Bone marrow (tissue), 2 donors: ENCODE results near the gene SGMS2.
"Not testable (repeated sequence)": the region's sequence is repeated elsewhere in the genome, so short reads cannot be mapped to it uniquely, and the experiment has no call there.

Source experiments
- DNase-seq, 2 donors: peaks; one replicate each; lab custom pipeline; 2025; lab: John Stamatoyannopoulos, UW

The SGMS2 gene

GRCh38 chr4:107913283-107913899 is 88.7 kb downstream of the SGMS2 start:
- DNase-seq = peak in 1 of 2 donors; percentile 30

- DNase-seq = no peak
These were observed 90.5 kb downstream of the SGMS2 start for GRCh38 chr4:107915220-107915619.

GRCh38 chr4:107916623-107917022 is 91.9 kb downstream of the SGMS2 start:
- DNase-seq = no peak

- DNase-seq = no peak
These were observed 92.8 kb downstream of the SGMS2 start for GRCh38 chr4:107917500-107917899.

- DNase-seq = no peak
These were observed 98.0 kb downstream of the SGMS2 start for GRCh38 chr4:107922486-107923473.

- not testable (repeated sequence) for DNase-seq
These were observed 101.0 kb downstream of the SGMS2 start for GRCh38 chr4:107925713-107926112.

- DNase-seq = not testable (repeated sequence)
These were observed 102.1 kb downstream of the SGMS2 start for GRCh38 chr4:107926875-107927274.

- DNase-seq = peak in 1 of 2 donors; percentile 48
These were observed 106.4 kb downstream of the SGMS2 start, which contains the start of gene CYP2U1 for GRCh38 chr4:107930821-107931774. CYP2U1 (plus strand) TSS chr4:107931549; CDS start chr4:107931644, 95 bp downstream.

GRCh38 chr4:107931775-107932321 is 107.1 kb downstream of the SGMS2 start:
- no peak for DNase-seq

- no peak for DNase-seq
These were observed 110.5 kb downstream of the SGMS2 start for GRCh38 chr4:107935246-107935645.

- DNase-seq = no peak
These were observed 112.3 kb downstream of the SGMS2 start for GRCh38 chr4:107937040-107937439.

GRCh38 chr4:107939307-107939706 is 114.6 kb downstream of the SGMS2 start:
- DNase-seq = no peak

GRCh38 chr4:107945809-107946208 is 121.1 kb downstream of the SGMS2 start:
- no peak for DNase-seq

GRCh38 chr4:107950746-107951540 is 126.2 kb downstream of the SGMS2 start:
- no peak for DNase-seq

GRCh38 chr4:107951551-107951950 is 126.8 kb downstream of the SGMS2 start:
- no peak for DNase-seq

GRCh38 chr4:107956011-107956410 is 131.3 kb downstream of the SGMS2 start:
- DNase-seq = no peak
